Thyroid gland (tissue), 4 donors: ENCODE data around the gene CLDN20. TPM values are rescaled to one million over a fixed set of nuclear protein-coding genes. Genes with fewer than 3 reads are reported as not detected.

Experiments used
- DNase-seq, 2 donors: peaks; one replicate each; pipeline ENCODE4 v3.0.0-alpha.2; 2019
- H3K27ac ChIP-seq, 3 donors: fragments of 200-600 bp; sonication (generic); 1 replicate in 2 of 3; 2 replicates in 1 of 3; pipeline ENCODE4 v1.5.1; 2016 to 2019; ENCODE audit warnings: mild to moderate bottlenecking in 1 of 3, moderate library complexity in 1 of 3
- H3K27me3 ChIP-seq: fragments of 200-600 bp; sonication (generic); one replicate; pipeline ENCODE4 v1.5.1; 2019
- H3K36me3 ChIP-seq, 2 donors: fragments of 200-600 bp; sonication (generic); one replicate each; pipeline ENCODE4 v1.5.1; 2016 to 2019
- H3K4me1 ChIP-seq, 2 donors: fragments of 200-600 bp; sonication (generic); one replicate each; pipeline ENCODE4 v1.5.1; 2017 to 2019
- H3K4me3 ChIP-seq, 3 donors: fragments of 200-600 bp; sonication (generic); replicated peaks in 1 of 3; 1 replicate in 2 of 3; 2 replicates in 1 of 3; pipeline ENCODE4 v1.5.1; 2016; ENCODE audit warnings: mild to moderate bottlenecking in 1 of 3
- H3K9me3 ChIP-seq: fragments of 200-600 bp; sonication (generic); one replicate; pipeline ENCODE4 v1.5.1; 2017
- CTCF ChIP-seq, 6 experiments: fragments of 200-600 bp in 3 of 6; fragments of 450-650 bp in 3 of 6; sonication (generic) in 3 of 6; IDR thresholded peaks; one replicate each; pipeline ENCODE4 v1.5.1; 2016 to 2019; ENCODE audit warnings: antibody characterized with exemption in 6 of 6, mild to moderate bottlenecking in 2 of 6, inconsistent platforms in 1 of 6, moderate library complexity in 1 of 6
- POLR2A ChIP-seq, 2 donors: fragments of 450-650 bp; IDR thresholded peaks; one replicate each; pipeline ENCODE4 v1.6.1; 2017; ENCODE audit warnings: antibody characterized with exemption in 2 of 2, mild to moderate bottlenecking in 2 of 2, moderate library complexity in 1 of 2
- WGBS, 2 donors: methylation state at CpG; one replicate each; pipeline ENCODE4 v1.1.5; 2017; 5-methylcytosine and 5-hydroxymethylcytosine counted together
- intact Hi-C: fragments of 100-400 bp; cut with DNase I; formaldehyde crosslinking; loops from one replicate; pipeline ENCODE4 v1.15.1; 2023
- total RNA-seq, 4 donors: library from RNA; depleted of rRNA; stranded (reverse); fragments of >200 nt; gene quantifications; one replicate each; pipeline ENCODE4 v1.2.3, GENCODE V29; 2016

Gene CLDN20
- total RNA-seq, 4 donors from 2014 or later, result not detected

GRCh38 chr6:155275808-155276480, 12.1 kb downstream of the CLDN20 start:
- Histone ChIP-seq H3K27me3 (no peaks in the 10 kb centered on the region), H3K9me3 (no peaks in the 10 kb centered on the region), H3K27ac (no peak overlapping the region), H3K4me3 (no peak overlapping the region), H3K4me1 (peaks cover 6 to 13% of the 10 kb centered on the region in 2 donors), H3K36me3 (no peaks in the 10 kb centered on the region)
- no peak for DNase-seq
- 86% methylated on average over 5 to 9 of the region's 10 CpGs for WGBS, 2 donors
- intact Hi-C loops, result no loop called here
- TF ChIP-seq POLR2A (IDR thresholded peaks at IDR 0.05) (no peak), CTCF (IDR thresholded peaks at IDR 0.05) (no peak)

GRCh38 chr6:155276638-155277037, 12.8 kb downstream of the CLDN20 start:
- H3K27ac ChIP-seq, result peak overlapping the region in 2 of 3 donors; percentile 14 to 15
- TF ChIP-seq POLR2A (IDR thresholded peaks at IDR 0.05), result no peak
- TF ChIP-seq CTCF (IDR thresholded peaks at IDR 0.05), result no peak
- H3K27me3 ChIP-seq, result no peaks in the 10 kb centered on the region
- H3K36me3 ChIP-seq, result no peaks in the 10 kb centered on the region
- H3K4me3 ChIP-seq, result no peak overlapping the region
- intact Hi-C loops, result no loop called here
- no peaks in the 10 kb centered on the region for H3K9me3 ChIP-seq
- peaks cover 6 to 13% of the 10 kb centered on the region in 2 donors for H3K4me1 ChIP-seq
- DNase-seq, result no peak

DNA sequence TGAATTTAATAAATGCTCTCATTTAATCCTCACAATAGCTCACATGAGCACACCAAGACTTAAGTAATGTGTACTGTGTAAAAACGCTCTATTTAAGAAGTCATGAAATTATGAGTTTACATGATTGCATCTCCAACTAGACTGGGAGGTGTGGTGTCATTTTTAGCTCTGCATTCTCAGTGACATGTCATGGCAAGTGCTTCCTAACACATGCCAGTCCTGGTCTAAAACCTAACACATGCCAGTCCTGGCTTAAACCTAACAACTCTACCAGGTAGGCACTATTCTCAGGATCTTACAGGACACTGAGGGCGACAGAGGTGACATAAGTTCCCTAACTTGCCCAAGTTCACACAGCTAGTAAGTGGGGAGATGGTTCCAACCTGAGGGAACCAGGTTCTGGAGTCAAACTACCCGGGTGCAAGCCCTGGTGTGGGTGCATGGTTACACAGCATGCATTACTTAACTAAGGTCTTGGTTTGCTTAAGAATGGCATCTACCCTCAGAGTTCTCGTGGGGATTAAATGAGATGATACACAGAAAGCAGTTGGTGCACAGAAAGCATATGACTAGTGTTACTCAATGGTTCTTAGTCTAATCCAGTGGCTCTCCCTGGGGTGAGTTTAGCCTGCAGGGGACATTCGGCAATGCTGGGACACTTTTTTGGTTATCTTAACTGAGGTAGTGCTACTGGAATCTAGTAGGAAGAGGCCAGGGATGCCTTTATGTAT, 14.7 kb downstream of the CLDN20 start:
- Histone ChIP-seq H3K27me3 (no peaks in the 10 kb centered on the region), H3K4me1 (peaks cover 6% of the 10 kb centered on the region in 2 donors), H3K9me3 (no peaks in the 10 kb centered on the region), H3K36me3 (peaks cover 0 to 2% of the 10 kb centered on the region in 2 donors), H3K27ac (no peak overlapping the region), H3K4me3 (no peak overlapping the region)
- no peak for TF ChIP-seq CTCF (IDR thresholded peaks at IDR 0.05)
- no peak for TF ChIP-seq POLR2A (IDR thresholded peaks at IDR 0.05)
- no peak for DNase-seq
- intact Hi-C loops, result no loop called here
- WGBS, 2 donors, result 87 to 97% methylated on average over 5 of the region's 5 CpGs

DNA sequence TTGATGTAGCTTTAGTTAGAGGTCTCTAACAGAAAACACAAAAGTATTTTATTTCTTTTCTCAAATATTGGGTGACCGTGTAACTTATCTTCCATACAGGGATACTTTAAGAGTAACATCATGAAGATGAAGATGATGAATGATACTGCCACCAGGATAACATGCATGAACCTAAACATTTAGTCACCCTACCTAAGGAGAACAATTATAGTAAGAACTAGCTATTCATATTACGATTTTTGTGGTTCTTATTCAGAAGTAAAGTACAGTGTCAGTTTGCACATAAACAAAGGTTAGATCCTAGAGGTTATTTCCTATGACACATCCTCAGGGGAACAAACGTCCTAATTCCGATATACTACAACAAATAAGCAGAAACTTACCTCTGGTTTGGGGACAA, 21.0 kb downstream of the CLDN20 start:
- Histone ChIP-seq H3K4me1 (no peaks in the 10 kb centered on the region), H3K9me3 (no peaks in the 10 kb centered on the region), H3K27ac (no peak overlapping the region), H3K36me3 (peaks cover 0 to 4% of the 10 kb centered on the region in 2 donors), H3K27me3 (no peaks in the 10 kb centered on the region), H3K4me3 (no peak overlapping the region)
- 92 to 96% methylated on average over 4 of the region's 4 CpGs for WGBS, 2 donors
- intact Hi-C loops, result no loop called here
- DNase-seq, result no peak
- TF ChIP-seq POLR2A (IDR thresholded peaks at IDR 0.05) (no peak), CTCF (IDR thresholded peaks at IDR 0.05) (no peak)

- peaks cover 0 to 11% of the 10 kb centered on the region in 2 donors for H3K36me3 ChIP-seq
- H3K4me3 ChIP-seq, result no peak overlapping the region
- H3K9me3 ChIP-seq, result no peaks in the 10 kb centered on the region
- H3K4me1 ChIP-seq, result no peaks in the 10 kb centered on the region
- 89 to 90% methylated on average over 2 of the region's 2 CpGs for WGBS, 2 donors
- H3K27ac ChIP-seq, result no peak overlapping the region
- DNase-seq, result no peak
- intact Hi-C loops, result no loop called here
- H3K27me3 ChIP-seq, result no peaks in the 10 kb centered on the region
- no peak for TF ChIP-seq POLR2A (IDR thresholded peaks at IDR 0.05)
- no peak for TF ChIP-seq CTCF (IDR thresholded peaks at IDR 0.05)
Observed at GRCh38 chr6:155287762-155288161, 23.9 kb downstream of the CLDN20 start.
